CD4-positive, alpha-beta T cell treated with Interleukin-17A for 1 hour (primary cell): ENCODE results near the gene WIPI1.
"Not testable (repeated sequence)": the region's sequence is repeated elsewhere in the genome, so short reads cannot be mapped to it uniquely, and the experiment has no call there.

Experiments
- DNase-seq: peaks from one replicate; pipeline ENCODE4 v3.0.0-alpha.2; 2020

Gene WIPI1, protein sequence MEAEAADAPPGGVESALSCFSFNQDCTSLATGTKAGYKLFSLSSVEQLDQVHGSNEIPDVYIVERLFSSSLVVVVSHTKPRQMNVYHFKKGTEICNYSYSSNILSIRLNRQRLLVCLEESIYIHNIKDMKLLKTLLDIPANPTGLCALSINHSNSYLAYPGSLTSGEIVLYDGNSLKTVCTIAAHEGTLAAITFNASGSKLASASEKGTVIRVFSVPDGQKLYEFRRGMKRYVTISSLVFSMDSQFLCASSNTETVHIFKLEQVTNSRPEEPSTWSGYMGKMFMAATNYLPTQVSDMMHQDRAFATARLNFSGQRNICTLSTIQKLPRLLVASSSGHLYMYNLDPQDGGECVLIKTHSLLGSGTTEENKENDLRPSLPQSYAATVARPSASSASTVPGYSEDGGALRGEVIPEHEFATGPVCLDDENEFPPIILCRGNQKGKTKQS

GRCh38 chr17:68457168-68457538 lies at the start of gene WIPI1:
WIPI1 (minus strand) TSS chr17:68457496; CDS start chr17:68457421, 75 bp downstream.
- DNase-seq: no peak

DNA sequence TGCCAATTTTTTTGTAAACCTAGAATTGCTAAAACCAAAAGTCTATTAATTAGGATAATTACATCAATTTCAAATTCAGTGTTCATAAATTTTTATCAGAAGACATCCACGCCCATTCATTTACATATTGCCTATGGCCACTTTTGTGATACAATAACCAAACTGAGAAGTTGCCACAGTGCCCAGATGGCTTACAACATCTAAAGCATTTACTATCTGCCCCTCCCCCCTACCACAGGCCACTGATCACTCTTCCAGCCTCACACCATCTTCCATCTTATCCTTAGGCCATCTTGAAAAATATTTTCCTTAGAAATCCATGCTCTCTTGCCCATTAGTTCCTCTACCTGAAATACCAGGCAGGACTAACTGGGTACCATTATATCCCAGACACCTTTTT lies 48.7 kb upstream of the WIPI1 start:
- no peak for DNase-seq

GRCh38 chr17:68501074-68501473 lies 43.8 kb upstream of the WIPI1 start:
- DNase-seq: no peak

DNA sequence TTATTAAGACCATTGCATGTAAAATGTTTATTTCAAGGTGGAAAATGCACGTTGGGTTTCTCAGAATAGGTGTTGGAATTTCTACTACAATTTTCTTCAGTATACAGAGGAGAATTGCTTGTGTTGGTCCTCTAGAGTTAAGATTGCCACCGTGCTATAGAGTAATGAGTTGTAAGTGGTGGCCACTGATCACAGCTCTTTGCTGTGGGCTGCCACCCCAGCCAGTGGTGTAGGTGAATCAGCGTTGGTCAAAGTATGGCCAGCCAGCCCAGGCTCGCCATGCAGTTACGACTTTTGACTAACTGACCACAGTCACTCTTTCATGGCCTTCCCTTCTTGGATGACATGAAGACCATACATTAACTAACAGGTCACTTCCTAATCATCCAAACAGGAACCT lies 42.3 kb upstream of the WIPI1 start:
- DNase-seq: no peak

DNA sequence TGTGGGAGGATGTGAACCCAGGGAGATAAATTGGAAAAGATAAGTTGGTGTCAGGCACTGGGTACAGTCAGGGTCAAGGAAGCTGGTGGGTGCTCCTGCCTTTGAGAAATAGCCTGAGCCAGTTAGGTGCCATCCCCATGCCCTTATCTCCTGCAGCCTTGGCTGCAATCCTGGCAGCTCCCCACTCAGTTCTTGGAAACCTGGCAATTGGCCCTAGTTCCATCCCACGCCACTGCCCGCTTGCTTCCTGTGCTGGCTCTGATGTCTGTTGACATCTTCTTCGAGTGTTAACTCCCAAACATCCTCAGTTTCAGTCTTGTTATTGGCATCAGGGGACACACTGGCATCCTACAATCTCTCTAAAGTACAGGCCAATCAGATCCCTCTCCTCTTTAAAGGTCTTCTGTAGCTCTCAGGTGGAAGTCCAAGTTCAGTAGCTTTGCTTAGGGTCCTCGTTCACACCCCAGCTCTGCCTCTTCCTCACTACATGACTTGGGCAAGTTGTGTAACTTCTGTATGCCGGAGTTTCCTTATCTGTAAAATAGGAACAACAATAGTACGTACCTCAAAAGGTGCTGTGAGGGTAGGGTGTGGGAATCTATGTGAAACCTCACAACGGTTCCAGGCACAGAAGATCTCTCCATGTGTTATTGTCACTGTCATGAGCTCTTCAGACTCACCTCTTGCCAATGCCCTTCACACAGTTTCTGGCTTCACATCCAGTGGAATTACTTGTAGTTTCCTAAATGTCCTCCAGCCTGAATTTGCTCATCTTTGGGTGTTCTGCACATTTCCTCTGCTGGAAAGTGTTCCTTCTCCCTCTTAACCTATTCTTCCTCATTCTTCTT lies 41.4 kb upstream of the WIPI1 start:
- DNase-seq: no peak

- DNase-seq: peak; percentile 39
Measured at GRCh38 chr17:68497885-68498319, 40.6 kb upstream of the WIPI1 start.

- DNase-seq: no peak
Measured at GRCh38 chr17:68495081-68495480, 37.8 kb upstream of the WIPI1 start.

GRCh38 chr17:68492394-68493054 lies 35.2 kb upstream of the WIPI1 start:
- DNase-seq: not testable (repeated sequence)

GRCh38 chr17:68491381-68492231 lies 34.3 kb upstream of the WIPI1 start:
- DNase-seq: peak; percentile 25

GRCh38 chr17:68489919-68490318 lies 32.6 kb upstream of the WIPI1 start:
- no peak for DNase-seq

DNA sequence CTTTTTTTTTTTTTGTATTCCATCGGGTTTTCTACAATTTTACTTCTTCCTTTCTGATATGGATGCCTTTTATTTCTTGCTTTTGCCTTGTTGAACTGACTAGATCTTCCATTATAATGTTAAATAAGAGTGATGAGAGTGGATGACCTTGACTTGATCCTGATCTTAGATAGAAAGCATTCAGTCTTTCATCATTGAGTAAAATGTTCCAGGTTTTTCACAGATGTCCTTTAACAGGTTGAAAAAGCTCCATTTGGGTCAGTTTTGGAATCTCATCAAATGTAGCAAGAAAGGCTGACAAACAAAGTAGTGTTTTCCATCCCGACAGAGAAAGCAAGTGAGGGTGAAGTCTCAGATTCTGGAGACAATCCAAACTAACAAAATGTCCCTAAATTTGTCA lies 27.2 kb upstream of the WIPI1 start:
- DNase-seq: no peak

DNA sequence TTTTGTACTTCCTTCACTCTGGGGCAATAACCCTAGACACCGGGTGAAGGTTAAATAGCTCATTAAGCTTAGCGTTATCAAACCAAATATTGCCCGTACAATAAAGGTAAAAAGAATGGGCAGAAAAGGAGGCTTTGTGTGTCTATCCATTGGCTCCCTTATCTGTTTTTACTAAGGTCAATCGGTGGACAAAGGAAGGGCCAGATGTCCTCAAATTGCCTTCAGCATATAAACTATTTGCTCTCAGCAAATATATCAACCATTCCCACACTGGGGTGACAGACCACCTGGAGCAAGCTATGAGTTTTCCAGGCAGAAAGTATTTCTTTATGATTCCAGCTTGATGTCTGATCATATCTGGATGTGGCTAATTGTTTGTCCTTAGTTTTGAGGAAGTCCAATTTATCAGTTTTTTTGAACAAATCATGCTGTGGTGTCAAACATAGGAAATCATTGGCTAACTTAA lies 25.3 kb upstream of the WIPI1 start:
- DNase-seq: no peak

DNA sequence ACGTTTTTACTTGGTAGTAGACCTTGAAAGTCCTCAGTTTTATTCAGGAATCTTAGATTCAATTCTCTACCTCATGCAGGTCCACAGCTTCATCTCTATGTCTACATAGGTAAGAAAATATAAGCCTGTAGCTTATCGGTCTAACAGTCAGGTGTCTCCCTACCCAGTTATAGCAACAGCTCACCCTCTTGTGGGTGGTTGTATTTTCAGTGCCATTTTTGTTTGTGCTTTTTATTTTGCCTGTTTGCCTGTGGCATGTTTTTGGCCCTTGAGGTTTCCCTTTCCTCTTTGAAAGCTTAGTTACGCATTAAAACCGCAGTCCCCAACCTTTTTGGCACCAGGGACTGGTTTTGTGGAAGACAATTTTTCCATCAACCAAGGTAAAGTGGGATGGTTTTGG lies 23.6 kb upstream of the WIPI1 start:
- DNase-seq: no peak

GRCh38 chr17:68470961-68471360 lies 13.7 kb upstream of the WIPI1 start:
- no peak for DNase-seq

DNA sequence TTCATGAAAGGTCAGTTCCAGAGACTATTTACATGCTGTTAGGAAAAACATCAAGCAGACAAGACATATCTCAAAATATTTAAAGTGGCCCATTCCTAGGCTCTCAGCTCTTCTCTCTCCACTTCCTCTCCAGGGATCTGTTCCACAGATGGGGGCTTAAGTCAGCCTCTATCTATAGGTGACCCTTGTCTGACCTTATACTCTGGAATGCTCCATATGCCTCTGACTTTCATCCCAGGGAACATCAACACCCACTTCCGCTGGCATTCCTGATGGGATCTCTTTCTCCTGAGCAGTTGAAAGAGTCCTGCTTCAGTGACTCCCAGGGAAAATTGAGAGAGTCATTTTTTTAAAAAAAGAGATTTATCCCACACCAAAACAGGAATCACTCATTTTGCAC lies 11.5 kb upstream of the WIPI1 start:
- no peak for DNase-seq

DNA sequence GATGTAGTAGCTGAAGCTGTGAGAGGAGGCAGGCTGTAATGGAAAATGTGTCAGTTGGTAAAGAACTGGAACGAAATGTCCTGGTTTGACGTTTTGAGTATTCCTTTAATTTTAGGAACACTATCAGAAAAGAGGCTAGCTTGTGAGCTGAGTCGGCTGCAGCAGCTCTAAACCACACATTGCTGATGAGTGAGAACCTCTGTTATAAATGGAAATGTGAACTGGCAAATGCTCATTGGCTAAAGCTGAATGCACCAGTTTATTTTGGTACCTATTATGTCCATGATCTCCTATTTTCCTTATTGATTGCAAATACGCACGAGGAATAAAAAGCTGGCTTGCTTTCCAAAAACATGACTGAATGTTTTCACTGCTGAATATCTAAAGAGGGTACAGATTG lies 11.0 kb upstream of the WIPI1 start:
- DNase-seq: no peak

DNA sequence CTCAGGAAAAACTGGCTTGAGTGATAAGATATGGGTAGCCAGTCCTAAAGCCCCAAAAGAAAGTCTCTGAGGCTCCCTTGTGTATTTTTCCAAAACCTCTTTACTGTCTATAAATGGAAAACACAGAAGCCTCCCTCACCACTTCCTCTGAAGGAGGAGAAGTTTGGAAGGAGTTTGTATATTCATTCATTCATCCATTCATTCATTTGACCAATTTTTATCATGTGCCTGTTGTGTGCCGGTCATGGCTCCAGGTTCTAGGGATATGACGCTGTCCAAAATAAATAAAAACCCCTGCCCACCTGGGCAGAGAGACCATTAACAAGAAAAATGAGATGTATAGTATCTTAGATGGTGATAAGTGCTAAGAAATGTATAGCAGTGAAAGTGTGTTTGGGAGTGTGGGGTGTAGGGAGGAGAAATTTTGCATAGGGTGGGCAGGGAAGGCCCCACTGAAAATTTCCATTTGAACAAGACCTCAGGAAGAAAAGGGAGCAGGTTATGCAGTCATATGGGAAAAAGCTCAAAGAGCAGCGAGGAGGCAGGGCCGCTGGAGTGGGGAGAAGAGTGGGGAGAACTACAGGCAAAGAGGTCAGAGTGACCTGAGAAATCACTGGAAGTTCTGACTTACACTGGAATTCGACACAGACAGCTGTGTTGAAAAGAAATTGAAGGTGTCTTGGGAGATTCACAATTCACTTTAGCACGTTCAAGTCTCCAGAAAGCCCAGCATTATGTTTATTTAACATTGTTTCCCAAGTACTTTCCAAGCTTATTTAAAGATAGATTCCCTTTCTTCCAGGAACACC lies 6.1 kb upstream of the WIPI1 start:
- DNase-seq: no peak

GRCh38 chr17:68462381-68463210 lies 5.3 kb upstream of the WIPI1 start:
- peak; percentile 87 for DNase-seq

GRCh38 chr17:68461589-68461988 lies 4.3 kb upstream of the WIPI1 start:
- DNase-seq: peak; percentile 15

GRCh38 chr17:68461122-68461539 lies 3.8 kb upstream of the WIPI1 start:
- peak; percentile 24 for DNase-seq
